GM21528 (cell line): ENCODE data around the gene TAF4.

Source experiments
- ATAC-seq: cut with Tn5 transposase; IDR thresholded peaks from one replicate; pipeline ENCODE4 v1.9.1; 2021; ENCODE audit warnings: mild to moderate bottlenecking, moderate library complexity; ENCODE audit not compliant: unreplicated experiment, low FRiP score

Gene TAF4

GRCh38 chr20:61925555-61926252 lies 140.0 kb downstream of the TAF4 start:
- no peak for ATAC-seq

GRCh38 chr20:61924858-61925554 lies 140.7 kb downstream of the TAF4 start:
- ATAC-seq = no peak
